HG02588 (cell line): Measurements from ENCODE around the gene IGF1R.

Experiments used
- ATAC-seq: cut with Tn5 transposase; IDR thresholded peaks from one replicate; pipeline ENCODE4 v1.9.1; 2021; ENCODE audit warnings: mild to moderate bottlenecking, moderate library complexity; ENCODE audit not compliant: unreplicated experiment

Gene IGF1R

GRCh38 chr15:98703126-98703685, 54.9 kb downstream of the IGF1R start:
- no peak for ATAC-seq

DNA sequence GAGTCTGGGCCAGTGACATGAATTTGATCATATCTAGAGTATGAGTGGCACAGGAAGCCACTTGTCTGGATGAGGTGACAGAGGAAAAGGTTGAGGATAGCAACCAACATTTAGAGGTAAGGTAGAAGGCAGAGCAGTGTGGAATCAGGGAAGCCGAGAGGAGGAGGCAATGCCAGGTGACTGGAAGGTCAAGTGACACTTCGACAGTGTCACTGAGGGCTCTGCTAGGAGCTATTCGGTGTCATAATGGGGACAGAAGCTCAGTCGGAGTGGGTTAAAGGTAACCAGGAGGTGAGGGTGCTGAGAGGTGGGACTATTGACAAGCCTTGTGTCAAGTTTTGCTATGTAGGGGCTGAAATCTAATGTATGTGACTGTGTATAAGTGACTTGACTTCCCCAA, 56.7 kb downstream of the IGF1R start:
- ATAC-seq, result no peak

DNA sequence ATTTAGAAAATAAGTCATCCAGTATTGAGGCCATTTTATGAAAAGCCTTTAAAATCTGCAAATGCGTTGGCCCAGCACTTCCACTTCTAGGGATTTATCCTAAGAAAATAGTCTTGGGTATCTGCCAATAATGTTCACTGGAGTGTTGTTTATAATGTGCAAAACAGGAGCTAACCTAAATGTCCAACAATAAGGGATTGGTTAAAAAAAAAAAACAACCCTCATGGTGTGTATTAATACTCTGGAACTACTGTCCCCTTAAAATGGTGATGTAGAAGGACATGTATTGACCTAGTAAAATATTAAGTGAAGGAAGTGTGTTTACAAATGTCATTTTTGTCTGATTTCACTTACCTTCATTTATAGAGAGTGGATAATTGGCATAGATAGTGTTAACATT, 58.0 kb downstream of the IGF1R start:
- no peak for ATAC-seq

DNA sequence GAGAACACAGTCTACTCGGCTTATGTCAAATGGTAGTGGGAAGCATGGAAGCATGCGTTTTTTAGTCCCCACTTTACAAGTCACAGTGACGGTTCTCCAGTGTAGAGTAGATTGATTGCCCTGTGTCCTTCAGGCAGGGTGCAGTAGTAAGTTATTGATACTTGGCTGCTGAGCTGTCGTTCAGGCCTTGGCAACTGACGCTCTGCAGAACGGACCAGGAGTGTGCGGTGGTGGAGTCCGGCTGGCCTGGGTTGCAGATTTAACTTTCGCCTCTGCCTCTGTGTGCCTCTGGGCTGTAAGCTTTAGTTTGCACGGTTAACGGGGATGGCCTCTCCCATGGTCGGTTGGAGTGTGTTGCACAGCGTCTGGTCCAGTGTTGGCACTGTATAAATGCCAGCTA, 58.6 kb downstream of the IGF1R start:
- no peak for ATAC-seq

- ATAC-seq, result no peak
Measured at GRCh38 chr15:98708037-98708590, 59.8 kb downstream of the IGF1R start.

GRCh38 chr15:98711810-98712209, 63.5 kb downstream of the IGF1R start:
- no peak for ATAC-seq

DNA sequence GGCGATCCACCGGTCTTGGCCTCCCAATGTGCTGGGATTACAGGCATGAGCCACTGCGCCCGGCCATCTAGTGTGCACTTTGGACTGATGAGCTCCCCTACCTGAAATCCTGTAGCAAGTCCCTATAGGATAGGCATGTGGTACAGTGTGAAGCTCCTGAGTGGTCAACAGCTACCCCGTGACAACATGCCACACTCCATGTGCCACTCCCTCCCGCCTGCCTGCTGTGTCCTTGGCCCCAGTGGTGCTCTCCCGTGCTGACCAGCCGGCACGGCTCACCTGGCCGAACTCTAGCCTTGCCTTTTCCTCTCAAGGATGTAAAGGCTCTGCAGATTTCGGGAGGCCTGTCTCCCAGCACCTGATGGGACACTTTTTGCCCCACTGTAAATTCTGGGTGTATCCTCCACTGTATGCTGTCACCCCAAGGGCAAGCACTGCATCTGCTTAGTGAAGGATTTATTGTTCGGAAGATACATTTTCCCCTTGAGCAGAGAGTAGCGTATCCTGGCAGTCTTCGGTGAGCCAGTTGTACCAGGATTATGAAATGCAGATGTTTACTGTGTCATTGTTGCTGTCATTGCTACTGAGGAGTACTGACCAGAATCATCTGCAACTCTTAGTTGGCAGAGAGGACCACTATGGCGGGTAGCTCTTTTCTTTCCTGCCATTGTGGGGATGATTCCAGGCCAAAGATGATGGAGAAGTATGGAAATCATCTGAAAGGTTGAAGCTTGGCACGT, 64.7 kb downstream of the IGF1R start:
- no peak for ATAC-seq

DNA sequence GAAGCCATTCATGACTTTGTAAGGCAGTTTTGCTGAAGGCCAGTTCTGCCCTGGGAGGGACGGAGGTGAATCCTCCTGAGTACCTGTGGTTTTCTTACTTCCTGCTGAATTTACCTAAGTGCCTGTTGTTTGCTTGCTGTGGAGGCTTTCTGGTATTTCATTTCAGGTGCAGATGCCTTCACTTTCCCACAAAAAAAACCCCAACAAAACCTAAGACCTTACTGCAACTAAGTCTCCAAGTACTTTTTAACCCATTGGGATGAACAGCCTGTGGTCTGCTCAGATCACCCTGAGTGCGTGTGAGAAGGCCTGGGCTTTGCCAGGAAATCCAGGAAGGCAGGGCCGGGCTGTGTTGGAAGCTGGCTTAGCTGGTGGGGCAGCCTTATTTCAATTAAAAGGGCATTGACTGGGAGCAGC, 65.3 kb downstream of the IGF1R start:
- no peak for ATAC-seq

DNA sequence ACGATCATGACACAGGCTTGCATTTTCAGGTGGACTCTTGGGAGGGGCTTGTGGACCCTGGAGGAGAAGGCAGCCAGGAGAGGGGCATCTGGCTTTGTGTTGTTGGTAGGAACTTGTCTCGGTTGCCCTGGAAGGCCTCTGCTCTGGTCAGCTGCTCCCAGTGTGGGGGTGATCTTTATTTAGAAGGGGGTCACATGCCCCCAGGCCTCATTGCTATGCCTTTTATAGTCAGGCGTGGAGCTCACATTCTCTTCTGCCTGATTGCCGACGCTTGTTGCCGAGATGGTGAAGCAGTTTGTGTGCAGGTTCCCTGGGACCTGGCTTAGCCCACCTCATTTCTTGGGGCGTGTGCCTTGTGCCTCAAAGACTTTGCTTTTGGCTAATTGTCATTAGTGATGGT, 66.6 kb downstream of the IGF1R start:
- no peak for ATAC-seq

- no peak for ATAC-seq
Measured at GRCh38 chr15:98715401-98715800, 67.1 kb downstream of the IGF1R start.

DNA sequence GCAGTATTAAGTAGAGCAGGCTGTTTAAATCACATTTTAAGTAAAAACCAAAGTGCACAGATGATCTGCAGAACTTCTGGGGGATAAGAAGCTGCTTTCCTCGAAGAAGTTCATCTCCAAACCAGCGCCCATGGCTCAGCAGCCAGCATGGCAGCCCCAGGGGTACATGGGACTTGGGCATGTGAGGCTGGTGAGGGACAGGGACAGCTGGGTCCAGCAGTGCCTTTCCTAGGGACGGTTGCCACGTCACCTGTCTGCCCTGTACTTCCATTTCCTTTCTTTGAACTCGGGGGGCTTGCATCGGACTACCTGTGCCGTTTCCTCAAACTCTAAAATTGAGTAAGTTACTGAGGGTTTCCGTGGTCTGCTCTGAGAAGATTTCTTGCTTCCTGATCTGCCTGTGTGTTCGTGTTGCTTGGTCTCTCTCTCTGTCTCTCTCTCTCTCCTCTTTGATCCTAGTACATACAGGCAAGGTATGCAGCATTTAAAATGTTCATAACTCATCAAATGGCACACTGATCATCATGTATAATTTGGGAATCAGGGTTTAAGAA, 67.6 kb downstream of the IGF1R start:
- no peak for ATAC-seq

DNA sequence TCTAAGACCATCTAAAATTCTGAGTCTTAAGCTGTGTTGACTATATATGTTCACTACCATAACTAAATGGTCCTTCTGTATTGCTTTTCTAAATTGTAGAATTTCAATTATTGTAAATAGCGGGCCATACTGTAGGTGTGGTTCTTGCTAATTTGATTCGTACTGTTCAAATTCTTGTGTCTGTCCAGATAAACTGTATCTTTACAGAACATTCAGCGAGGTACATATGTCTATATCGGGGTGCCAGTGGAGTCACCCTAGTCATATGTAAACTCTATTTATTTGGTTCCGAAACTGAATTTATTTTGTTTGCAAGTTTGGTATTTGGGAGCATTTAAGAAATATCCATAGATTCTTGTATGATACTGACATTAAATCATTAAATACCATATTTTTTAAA, 69.0 kb downstream of the IGF1R start:
- no peak for ATAC-seq

GRCh38 chr15:98717942-98718341, 69.6 kb downstream of the IGF1R start:
- ATAC-seq, result no peak

GRCh38 chr15:98718426-98719136, 70.2 kb downstream of the IGF1R start:
- ATAC-seq, result no peak

- no peak for ATAC-seq
Measured at GRCh38 chr15:98719137-98719740, 70.9 kb downstream of the IGF1R start.

- no peak for ATAC-seq
Measured at GRCh38 chr15:98720031-98720430, 71.7 kb downstream of the IGF1R start.

- ATAC-seq, result no peak
Measured at GRCh38 chr15:98720577-98721565, 72.5 kb downstream of the IGF1R start.

GRCh38 chr15:98722209-98722608, 73.9 kb downstream of the IGF1R start:
- no peak for ATAC-seq

DNA sequence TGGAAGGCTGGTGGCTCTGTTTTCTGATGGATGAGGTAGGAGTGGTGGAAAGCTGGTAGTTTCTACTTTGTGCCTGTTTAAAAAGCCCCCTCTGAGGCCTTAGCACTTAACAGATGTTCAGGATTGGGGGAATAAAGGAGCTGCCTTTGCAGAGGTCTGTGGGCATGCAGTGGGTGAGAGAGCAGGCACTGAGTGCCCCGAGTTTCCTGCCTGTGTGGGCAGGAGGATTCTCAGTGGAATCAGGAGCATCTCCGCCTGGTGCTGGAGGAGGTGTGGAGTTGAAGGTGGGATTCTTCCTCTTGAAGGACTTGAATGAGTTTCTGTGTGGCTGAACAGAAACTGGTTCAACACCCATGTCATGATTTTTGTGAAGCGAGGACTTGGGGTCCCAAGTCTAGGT, 74.3 kb downstream of the IGF1R start:
- no peak for ATAC-seq

- ATAC-seq, result no peak
Measured at GRCh38 chr15:98723195-98723594, 74.9 kb downstream of the IGF1R start.
